Right cardiac atrium (tissue), 5 donors: ENCODE results near the gene MRPS30. TPM values are rescaled to one million over a fixed set of nuclear protein-coding genes. Genes with fewer than 3 reads are reported as not detected.
"Not testable (repeated sequence)": the region's sequence is repeated elsewhere in the genome, so short reads cannot be mapped to it uniquely, and the experiment has no call there.

Experiments used
- ATAC-seq, 2 donors: fragments of 200-7000 bp; cut with Tn5 transposase; one replicate each; pipeline versions ENCODE4 v1.8.0 to v1.9.1; 2020; ENCODE audit warnings: moderate library complexity in 2 of 2, mild to moderate bottlenecking in 1 of 2
- DNase-seq, 3 donors: peaks; one replicate each; pipeline ENCODE4 v3.0.0-alpha.2; 2020
- H3K27ac ChIP-seq: one replicate; pipeline ENCODE4 v1.5.1; 2013; ENCODE audit warnings: mild to moderate bottlenecking, low read length, control low read depth, moderate library complexity
- H3K27me3 ChIP-seq: one replicate; pipeline ENCODE4 v1.6.1; 2013; ENCODE audit not compliant: control insufficient read depth, insufficient read depth
- H3K4me1 ChIP-seq: one replicate; pipeline ENCODE4 v1.6.1; 2013; ENCODE audit warnings: low read length; ENCODE audit not compliant: control insufficient read depth, insufficient read depth
- H3K4me3 ChIP-seq: one replicate; pipeline ENCODE4 v1.5.1; 2013; ENCODE audit warnings: low read length, control low read depth
- H3K9me3 ChIP-seq: one replicate; pipeline ENCODE4 v1.6.1; 2013; ENCODE audit warnings: low read length; ENCODE audit not compliant: control insufficient read depth
- WGBS: extraction: QIAGEN DNeasy Blood & Tissue Kit; methylation state at CpG from one replicate; pipeline ENCODE4 v1.1.7; 2013; 5-methylcytosine and 5-hydroxymethylcytosine counted together
- intact Hi-C, 4 donors: fragments of 100-400 bp; cut with DNase I; formaldehyde crosslinking; loops; one replicate each; pipeline versions ENCODE4 v1.11.0 to v1.14.0; 2022 to 2023
- long read RNA-seq, 4 donors: library from polyadenylated mRNA; unstranded; transcript quantifications; one replicate each; pipeline ENCODE4 v2.0.0, GENCODE V29; 2020 to 2021
- polyA plus RNA-seq: library from polyadenylated mRNA; stranded (reverse); fragments of 200-250 nt; gene quantifications from one replicate; pipeline ENCODE4 v1.2.3, GENCODE V29; 2013
- total RNA-seq, 4 donors: library from RNA; stranded (reverse); fragmentation: NEBNext Ultra II Directional; extraction: Animal tissue kit (Norgen Biotek cat#: 25700); gene quantifications; one replicate each; pipeline ENCODE4 v1.2.1, GENCODE V29; 2021
- donor health status: healthy with polysubstance abuse.
- donor health status: DM: no; HTN: yes; CAD: no.
- donor health status: DM: no; HTN: no; CAD: no.
- donor health status: DM: no; HTN: yes; CAD: no; lungs with severe emphysema.
- donor health status: DM: yes; HTN: yes; CAD: no.

MRPS30 gene
- total RNA-seq (10 to 100 TPM; 50.3 to 71.7 (median 58.2) TPM), polyA plus RNA-seq (36.8 TPM)
- long read RNA-seq, donor 1, transcript MRPS30-202 (5 exons, 1,678 nt) = major isoform, 79 of 92 reads
- long read RNA-seq, donor 1, partial matches to known transcripts = 0 of 92 reads
- long read RNA-seq, donor 1, other reads (novel, unspliced or antisense) = 13 of 92 reads
- long read RNA-seq, donor 2, transcript MRPS30-202 (5 exons, 1,678 nt) = major isoform, 20 of 23 reads
- long read RNA-seq, donor 2, partial matches to known transcripts = 0 of 23 reads
- long read RNA-seq, donor 2, other reads (novel, unspliced or antisense) = 3 of 23 reads
- long read RNA-seq, donor 3, transcript MRPS30-202 (5 exons, 1,678 nt) = major isoform, 84 of 96 reads
- long read RNA-seq, donor 3, partial matches to known transcripts = 5 of 96 reads
- long read RNA-seq, donor 3, other reads (novel, unspliced or antisense) = 7 of 96 reads
- long read RNA-seq, donor 4, transcript MRPS30-202 (5 exons, 1,678 nt) = major isoform, 18 of 21 reads
- long read RNA-seq, donor 4, partial matches to known transcripts = 0 of 21 reads
- long read RNA-seq, donor 4, other reads (novel, unspliced or antisense) = 3 of 21 reads

GRCh38 chr5:44808435-44809214 lies at the start of gene MRPS30:
MRPS30 (plus strand) TSS chr5:44808947; CDS start chr5:44808963, 16 bp downstream.
- peak; percentile 100 for ATAC-seq
- H3K9me3 ChIP-seq = no peaks in the 10 kb centered on the region
- intact Hi-C loops = no loop called here
- no peaks in the 10 kb centered on the region for H3K27me3 ChIP-seq
- H3K27ac ChIP-seq = peak within 1 kb of the TSS; percentile 88
- H3K4me3 ChIP-seq = peak within 1 kb of the TSS; percentile 90
- H3K4me1 ChIP-seq = no peaks in the 10 kb centered on the region
- WGBS = under 1% methylated on average over 47 of the region's 47 CpGs
- peak; percentile 89 to 93 (median 90) for DNase-seq

- Histone ChIP-seq H3K27ac (no peak overlapping the region), H3K27me3 (no peaks in the 10 kb centered on the region), H3K4me3 (no peak overlapping the region), H3K9me3 (no peaks in the 10 kb centered on the region), H3K4me1 (no peaks in the 10 kb centered on the region)
- DNase-seq = no peak
- no peak for ATAC-seq
- intact Hi-C loops = no loop called here
- WGBS = 69% methylated on average over 2 of the region's 2 CpGs
Measured at GRCh38 chr5:44769200-44769876, 39.4 kb upstream of the MRPS30 start.

- Histone ChIP-seq H3K4me3 (no peak overlapping the region), H3K9me3 (no peaks in the 10 kb centered on the region), H3K4me1 (no peaks in the 10 kb centered on the region), H3K27ac (no peak overlapping the region), H3K27me3 (no peaks in the 10 kb centered on the region)
- intact Hi-C loops = loop anchor here in 2 of 4 donors (5.0 kb wide), 2 partner anchors 233 to 1108 kb away; no protein-coding TSS in a partner anchor
- 45% methylated on average over 5 of the region's 5 CpGs for WGBS
- no peak for DNase-seq
- ATAC-seq = no peak
Measured at GRCh38 chr5:44769877-44770209, 38.9 kb upstream of the MRPS30 start.

GRCh38 chr5:44770780-44771717 lies 37.7 kb upstream of the MRPS30 start:
- Histone ChIP-seq H3K27me3 (no peaks in the 10 kb centered on the region), H3K27ac (no peak overlapping the region), H3K4me3 (no peak overlapping the region), H3K9me3 (no peaks in the 10 kb centered on the region), H3K4me1 (no peaks in the 10 kb centered on the region)
- DNase-seq (no peak), ATAC-seq (no peak)
- 44% methylated on average over 6 of the region's 6 CpGs for WGBS
- intact Hi-C loops = loop anchor here in 2 of 4 donors (5.0 kb wide), 2 partner anchors 234 to 1109 kb away; no protein-coding TSS in a partner anchor

- ATAC-seq, H3K27me3 ChIP-seq, H3K4me3 ChIP-seq, H3K9me3 ChIP-seq, H3K4me1 ChIP-seq, DNase-seq, H3K27ac ChIP-seq: not testable (repeated sequence)
- WGBS = 98% methylated on average over 11 of the region's 11 CpGs
- intact Hi-C loops = loop anchor here in 2 of 4 donors (5.0 kb wide), 2 partner anchors 235 to 1110 kb away; no protein-coding TSS in a partner anchor
Measured at GRCh38 chr5:44772397-44772796, 36.4 kb upstream of the MRPS30 start.

- Histone ChIP-seq H3K4me3 (no peak overlapping the region), H3K4me1 (no peaks in the 10 kb centered on the region), H3K27me3 (no peaks in the 10 kb centered on the region), H3K27ac (no peak overlapping the region), H3K9me3 (no peaks in the 10 kb centered on the region)
- DNase-seq (no peak), ATAC-seq (no peak)
- intact Hi-C loops = loop anchor here in 2 of 4 donors (5.0 kb wide), 2 partner anchors 237 to 1112 kb away; no protein-coding TSS in a partner anchor
- WGBS = 10% methylated on average over 1 of the region's 1 CpG
Measured at GRCh38 chr5:44774279-44774880, 34.4 kb upstream of the MRPS30 start.

- ATAC-seq (no peak), DNase-seq (no peak)
- no peak overlapping the region for H3K27ac ChIP-seq
- H3K4me1 ChIP-seq = no peaks in the 10 kb centered on the region
- 88% methylated on average over 4 of the region's 4 CpGs for WGBS
- intact Hi-C loops = loop anchor here in 1 of 4 donors (5.0 kb wide), 1 partner anchor 242 kb away; no protein-coding TSS in a partner anchor
- no peaks in the 10 kb centered on the region for H3K27me3 ChIP-seq
- no peak overlapping the region for H3K4me3 ChIP-seq
- H3K9me3 ChIP-seq = no peaks in the 10 kb centered on the region
Measured at GRCh38 chr5:44779167-44779566, 29.6 kb upstream of the MRPS30 start.

GRCh38 chr5:44783634-44784315 lies 25.0 kb upstream of the MRPS30 start:
- no peaks in the 10 kb centered on the region for H3K4me1 ChIP-seq
- DNase-seq (no peak), ATAC-seq (no peak)
- H3K27me3 ChIP-seq = no peaks in the 10 kb centered on the region
- H3K9me3 ChIP-seq = no peaks in the 10 kb centered on the region
- no peak overlapping the region for H3K27ac ChIP-seq
- 92% methylated on average over 4 of the region's 4 CpGs for WGBS
- intact Hi-C loops = no loop called here
- H3K4me3 ChIP-seq = no peak overlapping the region

- no peaks in the 10 kb centered on the region for H3K9me3 ChIP-seq
- intact Hi-C loops = no loop called here
- no peak for DNase-seq
- H3K27me3 ChIP-seq = no peaks in the 10 kb centered on the region
- no peak overlapping the region for H3K27ac ChIP-seq
- H3K4me3 ChIP-seq = no peak overlapping the region
- 96% methylated on average over 3 of the region's 3 CpGs for WGBS
- ATAC-seq = no peak
- H3K4me1 ChIP-seq = no peaks in the 10 kb centered on the region
Measured at GRCh38 chr5:44787731-44788130, 21.0 kb upstream of the MRPS30 start.
